IMR-90 (cell line): ENCODE results near the gene PCCA. TPM values are rescaled to one million over a fixed set of nuclear protein-coding genes. Genes with fewer than 3 reads are reported as not detected.

Source experiments
- ATAC-seq: fragments of 200-7000 bp; cut with Tn5 transposase; 2 replicates; pipeline ENCODE4 v1.9.1; 2020; ENCODE audit warnings: low read depth, mild to moderate bottlenecking, moderate library complexity
- BruUV-seq: library from RNA; stranded (reverse); fragments of 400-500 nt; replicated peaks from 2 replicates; lab custom pipeline; 2021; lab: Mats Ljungman, UMichigan
- CTCF ChIA-PET: fragments of 300-600 bp; formaldehyde crosslinking; extraction: SDS; loops from one replicate; lab custom pipeline; 2021; ENCODE audit warnings: antibody characterized with exemption; lab: Yijun Ruan, JAX
- POLR2A ChIA-PET: fragments of 300-600 bp; sonication (Branson Sonifier 250); formaldehyde crosslinking; loops from one replicate; lab custom pipeline; 2022; ENCODE audit warnings: antibody characterized with exemption; ENCODE audit not compliant: unreplicated experiment; lab: Charles Lee
- DNase-seq: peaks from one replicate; pipeline ENCODE4 v3.0.0; 2013
- H2AFZ ChIP-seq: replicated peaks from 2 replicates; pipeline ENCODE3; 2013; ENCODE audit warnings: low read length, mild to moderate bottlenecking; ENCODE audit not compliant: poor library complexity
- H2AK5ac ChIP-seq: 2 replicates; pipeline ENCODE4 v1.6.1; 2013; ENCODE audit warnings: low read depth, low read length, inconsistent platforms
- H2AK9ac ChIP-seq: replicated peaks from 2 replicates; pipeline ENCODE3; 2013; ENCODE audit warnings: mild to moderate bottlenecking, low read depth, low read length, moderate library complexity; ENCODE audit not compliant: poor library complexity
- H2BK120ac ChIP-seq: 2 replicates; pipeline ENCODE4 v1.6.1; 2013; ENCODE audit warnings: low read depth, low read length, inconsistent platforms
- H2BK15ac ChIP-seq: 3 replicates; pipeline ENCODE4 v1.6.1; 2013; ENCODE audit warnings: low read depth, low read length, inconsistent platforms
- H2BK20ac ChIP-seq: 2 replicates; pipeline ENCODE4 v1.6.1; 2013; ENCODE audit warnings: low read depth, mild to moderate bottlenecking, inconsistent platforms, low read length, moderate library complexity
- H2BK5ac ChIP-seq: 2 replicates; pipeline ENCODE4 v1.6.1; 2013; ENCODE audit warnings: mild to moderate bottlenecking, low read depth, low read length, inconsistent platforms; ENCODE audit not compliant: poor library complexity, severe bottlenecking
- H3K14ac ChIP-seq: replicated peaks from 2 replicates; pipeline ENCODE4 v1.6.1; 2013; ENCODE audit warnings: low read depth, low read length, inconsistent platforms
- H3K18ac ChIP-seq: 2 replicates; pipeline ENCODE4 v1.6.1; 2013; ENCODE audit warnings: low read depth, low read length, control low read depth
- H3K23ac ChIP-seq: 2 replicates; pipeline ENCODE4 v1.6.1; 2013; ENCODE audit warnings: low read depth, low read length, inconsistent platforms
- H3K27ac ChIP-seq: 2 replicates; pipeline ENCODE4 v1.5.1; 2013; ENCODE audit warnings: mild to moderate bottlenecking, control low read depth, low read length; ENCODE audit not compliant: insufficient read depth
- H3K27me3 ChIP-seq: 2 replicates; pipeline ENCODE4 v1.6.1; 2013; ENCODE audit warnings: low read length; ENCODE audit not compliant: control insufficient read depth, insufficient read depth
- H3K36me3 ChIP-seq: 2 replicates; pipeline ENCODE4 v1.6.1; 2013; ENCODE audit warnings: low read length, mixed read lengths; ENCODE audit not compliant: control insufficient read depth, insufficient read depth
- H3K4ac ChIP-seq: 2 replicates; pipeline ENCODE4 v1.6.1; 2013; ENCODE audit warnings: low read depth, low read length, inconsistent platforms
- H3K4me1 ChIP-seq: 2 replicates; pipeline ENCODE4 v1.6.1; 2013; ENCODE audit warnings: low read length, mixed read lengths; ENCODE audit not compliant: control insufficient read depth, insufficient read depth
- H3K4me2 ChIP-seq: 2 replicates; pipeline ENCODE4 v1.6.1; 2013; ENCODE audit warnings: low read depth, mild to moderate bottlenecking, control low read depth, low read length, moderate library complexity
- H3K4me3 ChIP-seq: 2 replicates; pipeline ENCODE4 v1.5.1; 2013; ENCODE audit warnings: low read depth, mild to moderate bottlenecking, control low read depth, low read length, moderate library complexity; ENCODE audit not compliant: insufficient read depth
- H3K56ac ChIP-seq: 2 replicates; pipeline ENCODE4 v1.6.1; 2013; ENCODE audit warnings: low read length, inconsistent platforms; ENCODE audit not compliant: insufficient read depth; ENCODE audit errors: extremely low read depth
- H3K79me1 ChIP-seq, 2 experiments: 2 replicates each; pipeline ENCODE4 v1.6.1; 2013; ENCODE audit warnings: low read length in 2 of 2, inconsistent platforms in 1 of 2, low read depth in 1 of 2
- H3K9ac ChIP-seq: 2 replicates; pipeline ENCODE4 v1.6.1; 2013; ENCODE audit warnings: low read depth, low read length, control low read depth
- H3K9me1 ChIP-seq: 2 replicates; pipeline ENCODE4 v1.6.1; 2013; ENCODE audit warnings: low read length, inconsistent platforms; ENCODE audit not compliant: insufficient read depth
- H3K9me3 ChIP-seq: 2 replicates; pipeline ENCODE4 v1.6.1; 2013; ENCODE audit warnings: low read length; ENCODE audit not compliant: control insufficient read depth, insufficient read depth
- H4K20me1 ChIP-seq: 2 replicates; pipeline ENCODE4 v1.6.1; 2013; ENCODE audit warnings: low read length, inconsistent platforms; ENCODE audit not compliant: insufficient read depth
- H4K5ac ChIP-seq: 2 replicates; pipeline ENCODE4 v1.6.1; 2013; ENCODE audit warnings: mild to moderate bottlenecking, low read depth, low read length, control low read depth
- H4K8ac ChIP-seq, 2 experiments: 2 replicates each; pipeline ENCODE4 v1.6.1; 2013; ENCODE audit warnings: low read depth in 2 of 2, low read length in 2 of 2, control low read depth in 1 of 2, inconsistent platforms in 1 of 2
- H4K91ac ChIP-seq: 2 replicates; pipeline ENCODE4 v1.6.1; 2013; ENCODE audit warnings: low read depth, low read length, inconsistent platforms; ENCODE audit not compliant: insufficient read depth
- BHLHE40 ChIP-seq: fragments of 150-350 bp; IDR thresholded peaks from 2 replicates; pipeline ENCODE4 v1.6.1; 2016; ENCODE audit warnings: mild to moderate bottlenecking, low read depth, low read length
- CEBPB ChIP-seq: IDR thresholded peaks from 2 replicates; pipeline ENCODE4 v1.6.1; 2012; ENCODE audit warnings: low read depth, low read length, improper control_type of control experiment
- CHD1 ChIP-seq: IDR thresholded peaks from 2 replicates; pipeline ENCODE4 v1.6.1; 2012; ENCODE audit warnings: low read depth, low read length, improper control_type of control experiment
- ELK1 ChIP-seq: fragments of 150-350 bp; IDR thresholded peaks from 2 replicates; pipeline ENCODE4 v1.6.1; 2016; ENCODE audit warnings: low read depth, mild to moderate bottlenecking, low read length, moderate library complexity, borderline replicate concordance
- FOS ChIP-seq: fragments of 150-350 bp; IDR thresholded peaks from 2 replicates; pipeline ENCODE4 v1.6.1; 2016; ENCODE audit warnings: low read depth, low read length
- MAZ ChIP-seq: IDR thresholded peaks from 2 replicates; pipeline ENCODE4 v1.6.1; 2012; ENCODE audit warnings: low read depth, mild to moderate bottlenecking, low read length, improper control_type of control experiment, moderate library complexity, borderline replicate concordance
- NFE2L2 ChIP-seq: fragments of 150-350 bp; IDR thresholded peaks from 2 replicates; pipeline ENCODE4 v1.6.1; 2016; ENCODE audit warnings: low read depth, mild to moderate bottlenecking, low read length
- RFX5 ChIP-seq: IDR thresholded peaks from 2 replicates; pipeline ENCODE4 v1.8.0; 2012; ENCODE audit warnings: low read depth, mild to moderate bottlenecking, low read length, moderate library complexity
- SMC3 ChIP-seq: fragments of 150-350 bp; IDR thresholded peaks from 2 replicates; pipeline ENCODE4 v1.6.1; 2016; ENCODE audit warnings: low read depth, mild to moderate bottlenecking, antibody characterized with exemption, low read length, moderate library complexity
- WGBS, 2 experiments: methylation state at CpG; one replicate each; pipeline versions ENCODE4 v1.1.5 to v1.1.7; 2013; ENCODE audit warnings: missing lambda C conversion rate in 2 of 2; ENCODE audit not compliant: insufficient read length in 1 of 2; ENCODE audit errors: extremely low coverage in 2 of 2; 5-methylcytosine and 5-hydroxymethylcytosine counted together
- dilution Hi-C: fragments of 300-500 bp; cut with HindIII; formaldehyde crosslinking; loops from one replicate; pipeline ENCODE4 v1.14.3; 2018; ENCODE audit warnings: low sequenced_read_pairs; ENCODE audit not compliant: unreplicated experiment
- in situ Hi-C: fragments of 300-500 bp; cut with MboI; formaldehyde crosslinking; loops from 3 replicates; pipeline ENCODE4 v1.14.3; 2019; ENCODE audit warnings: low sequenced_read_pairs, inconsistent platforms, mixed read lengths
- intact Hi-C: fragments of 100-400 bp; cut with micrococcal nuclease; formaldehyde crosslinking; loops from 2 replicates; pipeline ENCODE4 v1.10.0; 2022
- polyA plus RNA-seq, 3 experiments: library from polyadenylated mRNA; depleted of rRNA; stranded (reverse); fragments of >200 nt; gene quantifications; 2 replicates each; pipeline ENCODE4 v1.2.3, GENCODE V29; 2012; ENCODE audit warnings: low replicate concordance in 1 of 3
- total RNA-seq: library from RNA; depleted of rRNA; stranded (reverse); fragments of >200 nt; gene quantifications from 2 replicates; pipeline ENCODE4 v1.2.3, GENCODE V29; 2012

Gene PCCA
- total and polyA plus RNA-seq, 2 of the 4 experiments (the other 2 are of a cell fraction), result 7.6 to 24.0 TPM

- no peak overlapping the region for H2AK9ac ChIP-seq
- dilution Hi-C loops (no loop called here), intact Hi-C loops (no loop called here), in situ Hi-C loops (loop anchor here (10.0 kb wide), 1 partner anchor 622 kb away; no protein-coding TSS in a partner anchor)
- H3K27ac ChIP-seq, result no peak overlapping the region
- no peak overlapping the region for H3K9ac ChIP-seq
- H4K20me1 ChIP-seq, result no peaks in the 10 kb centered on the region
- H2BK15ac ChIP-seq, result no peak overlapping the region
- no peak overlapping the region for H3K4ac ChIP-seq
- no peaks in the 10 kb centered on the region; the same call in 1 of the 2 replicates for H3K9me1 ChIP-seq
- H4K5ac ChIP-seq, result no peak overlapping the region
- no peaks in the 10 kb centered on the region for H3K79me1 ChIP-seq
- TF ChIP-seq CEBPB (no peak), FOS (no peak), BHLHE40 (no peak), ELK1 (no peak), CHD1 (no peak), RFX5 (no peak), MAZ (no peak), SMC3 (no peak), NFE2L2 (no peak)
- DNase-seq (no peak), ATAC-seq (no peak)
- no CpG with 5 or more reads among the region's 13 CpGs for WGBS, 2 experiments
- H2BK20ac ChIP-seq, result no peak overlapping the region
- H2AFZ ChIP-seq, result no peak overlapping the region
- H3K4me3 ChIP-seq, result no peak overlapping the region
- 0 out of 2 replicates have a peak, but pooled peaks cover 2% of the 10 kb centered on the region for H3K4me1 ChIP-seq
- no peak overlapping the region for H3K56ac ChIP-seq
- no peak overlapping the region for H3K4me2 ChIP-seq
- ChIA-PET CTCF (no interaction called here), POLR2A (no interaction called here)
- no peaks in the 10 kb centered on the region; the same call in none of the 2 replicates for H3K36me3 ChIP-seq
- H4K8ac ChIP-seq, result no peak overlapping the region
- H3K9me3 ChIP-seq, result no peaks in the 10 kb centered on the region
- H3K27me3 ChIP-seq, result no peaks in the 10 kb centered on the region
- H3K18ac ChIP-seq, result no peak overlapping the region
- H2BK5ac ChIP-seq, result no peak overlapping the region
- no peak overlapping the region for H3K23ac ChIP-seq
- no peak overlapping the region for H2AK5ac ChIP-seq
- H3K14ac ChIP-seq, result no peak overlapping the region
- H2BK120ac ChIP-seq, result no peak overlapping the region
- no peak overlapping the region for H4K91ac ChIP-seq
- no TSS peak for BruUV-seq
Observed at GRCh38 chr13:100536643-100537180, 447.8 kb downstream of the PCCA start.
